Esophagus muscularis mucosa (tissue), 3 donors: ENCODE results near the gene BAK1.

Experiments used
- POLR2A ChIP-seq: fragments of 450-650 bp; IDR thresholded peaks from one replicate; pipeline ENCODE4 v1.6.1; 2017; ENCODE audit warnings: antibody characterized with exemption, moderate library complexity, mild to moderate bottlenecking, low read depth
- POLR2AphosphoS5 ChIP-seq, 2 donors: sonication (generic); formaldehyde crosslinking; IDR thresholded peaks; one replicate each; pipeline ENCODE4 v1.6.1; 2017; ENCODE audit warnings: antibody characterized with exemption in 2 of 2
- TF ChIP-seq, protein P1 (sequence below), 3 experiments: fragments of 200-600 bp in 2 of 3; fragments of 450-650 bp in 1 of 3; sonication (generic) in 2 of 3; IDR thresholded peaks; one replicate each; pipeline ENCODE4 v1.5.1; 2017 to 2019; ENCODE audit warnings: antibody characterized with exemption in 3 of 3, mild to moderate bottlenecking in 2 of 3, moderate library complexity in 1 of 3

GRCh38 chr6:33587529-33587928 is 7.5 kb upstream of the BAK1 start:
- no peak for TF ChIP-seq POLR2AphosphoS5 (IDR thresholded peaks at IDR 0.05)
- TF ChIP-seq POLR2A: no peak
- TF ChIP-seq, protein P1, sequence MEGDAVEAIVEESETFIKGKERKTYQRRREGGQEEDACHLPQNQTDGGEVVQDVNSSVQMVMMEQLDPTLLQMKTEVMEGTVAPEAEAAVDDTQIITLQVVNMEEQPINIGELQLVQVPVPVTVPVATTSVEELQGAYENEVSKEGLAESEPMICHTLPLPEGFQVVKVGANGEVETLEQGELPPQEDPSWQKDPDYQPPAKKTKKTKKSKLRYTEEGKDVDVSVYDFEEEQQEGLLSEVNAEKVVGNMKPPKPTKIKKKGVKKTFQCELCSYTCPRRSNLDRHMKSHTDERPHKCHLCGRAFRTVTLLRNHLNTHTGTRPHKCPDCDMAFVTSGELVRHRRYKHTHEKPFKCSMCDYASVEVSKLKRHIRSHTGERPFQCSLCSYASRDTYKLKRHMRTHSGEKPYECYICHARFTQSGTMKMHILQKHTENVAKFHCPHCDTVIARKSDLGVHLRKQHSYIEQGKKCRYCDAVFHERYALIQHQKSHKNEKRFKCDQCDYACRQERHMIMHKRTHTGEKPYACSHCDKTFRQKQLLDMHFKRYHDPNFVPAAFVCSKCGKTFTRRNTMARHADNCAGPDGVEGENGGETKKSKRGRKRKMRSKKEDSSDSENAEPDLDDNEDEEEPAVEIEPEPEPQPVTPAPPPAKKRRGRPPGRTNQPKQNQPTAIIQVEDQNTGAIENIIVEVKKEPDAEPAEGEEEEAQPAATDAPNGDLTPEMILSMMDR (IDR thresholded peaks at IDR 0.05): no peak
